Left ventricle myocardium superior (tissue), 1 donor: Measurements from ENCODE around the gene IRGC. TPM values are rescaled to one million over a fixed set of nuclear protein-coding genes. Genes with fewer than 3 reads are reported as not detected.

Experiments used
- ATAC-seq: fragments of 200-7000 bp; cut with Tn5 transposase; one replicate; pipeline ENCODE4 v1.9.1; 2020; ENCODE audit warnings: mild to moderate bottlenecking, moderate library complexity
- DNase-seq: peaks from one replicate; pipeline ENCODE4 v3.0.0-alpha.2; 2020
- intact Hi-C: fragments of 100-400 bp; cut with micrococcal nuclease; formaldehyde crosslinking; loops from one replicate; pipeline ENCODE4 v1.11.0; 2022
- total RNA-seq: library from RNA; stranded (reverse); fragmentation: NEBNext Ultra II Directional; extraction: Animal tissue kit (Norgen Biotek cat#: 25700); gene quantifications from one replicate; pipeline ENCODE4 v1.2.1, GENCODE V29; 2021
- donor health status: DM: no; HTN: yes; CAD: no; lungs with severe emphysema.

The IRGC gene
- total RNA-seq, 1 donor from 2014 or later, result not detected

DNA sequence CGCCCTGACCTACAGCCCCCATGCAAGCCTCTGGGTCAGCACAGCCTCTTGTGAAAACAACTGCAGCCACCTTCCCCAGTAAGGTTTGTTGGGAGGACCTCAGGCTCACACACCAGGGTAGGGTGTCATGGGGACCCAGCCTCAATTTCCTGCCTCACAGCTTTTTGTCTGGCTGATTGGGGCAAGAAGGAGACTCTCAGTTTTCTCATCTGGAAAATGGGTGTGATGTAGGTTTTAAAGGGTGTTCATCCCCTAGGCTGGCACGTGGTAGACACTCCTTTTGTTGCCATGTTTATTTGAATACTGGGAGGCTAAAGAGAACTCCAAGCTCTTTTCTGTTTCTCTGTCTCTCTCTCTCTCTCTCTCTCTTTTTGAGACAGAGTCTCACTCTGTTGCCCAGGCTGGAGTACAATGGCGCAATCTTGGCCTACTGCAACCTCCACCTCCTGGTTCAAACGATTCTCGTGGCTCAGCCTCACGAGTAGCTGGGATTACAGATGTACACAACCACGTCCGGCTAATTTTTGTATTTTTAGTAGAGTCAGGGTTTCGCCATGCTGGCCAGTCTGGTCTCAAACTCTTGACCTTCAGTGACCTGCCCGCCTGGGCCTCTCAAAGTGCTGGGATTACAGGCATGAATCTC, 27.7 kb upstream of the IRGC start:
- DNase-seq (no peak), ATAC-seq (no peak)
- intact Hi-C loops, result no loop called here

DNA sequence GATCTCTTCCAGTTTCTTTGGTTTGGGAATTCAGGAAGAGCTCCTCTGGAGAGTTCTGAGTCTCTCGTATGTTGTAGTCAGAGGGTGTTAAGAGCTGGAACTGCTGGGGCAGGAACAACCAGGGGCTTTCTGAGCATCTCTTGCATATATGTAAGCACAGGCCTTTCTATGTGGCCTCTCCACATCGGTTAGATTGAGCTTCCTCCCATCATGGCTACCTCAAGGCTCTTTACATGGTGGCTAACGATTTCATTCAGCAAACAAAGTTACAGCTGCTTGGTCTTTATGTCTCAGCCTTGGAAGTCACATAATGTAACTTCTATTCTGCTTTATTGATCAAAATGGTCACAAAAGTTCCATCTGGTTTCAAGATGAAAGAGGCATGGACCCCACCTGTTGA, 25.4 kb upstream of the IRGC start:
- DNase-seq (no peak), ATAC-seq (no peak)
- intact Hi-C loops, result no loop called here

DNA sequence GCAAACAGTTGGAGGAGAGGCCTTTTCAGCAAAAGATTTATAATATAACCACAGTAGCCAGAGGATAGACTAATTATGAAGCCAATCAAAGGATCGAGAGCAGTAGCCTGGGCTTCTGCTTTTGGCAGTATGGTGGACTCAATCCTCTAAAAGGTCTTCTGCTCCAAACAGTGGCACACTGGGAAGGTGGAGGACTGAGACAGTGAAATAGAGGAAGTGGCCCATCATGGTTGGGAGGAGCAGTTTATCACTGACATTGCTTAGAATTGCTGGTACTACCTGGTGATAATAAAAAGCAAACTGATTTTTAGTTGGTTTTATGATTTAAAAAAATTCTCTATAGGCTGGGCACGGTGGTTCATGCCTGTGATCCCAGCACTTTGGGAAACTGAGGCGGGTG, 25.0 kb upstream of the IRGC start:
- intact Hi-C loops, result no loop called here
- ATAC-seq, result no peak
- DNase-seq, result no peak

- ATAC-seq, result no peak
- DNase-seq, result no peak
- intact Hi-C loops, result no loop called here
Observed at GRCh38 chr19:43691755-43692154, 24.1 kb upstream of the IRGC start.

GRCh38 chr19:43692385-43692784, 23.5 kb upstream of the IRGC start:
- ATAC-seq (no peak), DNase-seq (no peak)
- intact Hi-C loops, result no loop called here

DNA sequence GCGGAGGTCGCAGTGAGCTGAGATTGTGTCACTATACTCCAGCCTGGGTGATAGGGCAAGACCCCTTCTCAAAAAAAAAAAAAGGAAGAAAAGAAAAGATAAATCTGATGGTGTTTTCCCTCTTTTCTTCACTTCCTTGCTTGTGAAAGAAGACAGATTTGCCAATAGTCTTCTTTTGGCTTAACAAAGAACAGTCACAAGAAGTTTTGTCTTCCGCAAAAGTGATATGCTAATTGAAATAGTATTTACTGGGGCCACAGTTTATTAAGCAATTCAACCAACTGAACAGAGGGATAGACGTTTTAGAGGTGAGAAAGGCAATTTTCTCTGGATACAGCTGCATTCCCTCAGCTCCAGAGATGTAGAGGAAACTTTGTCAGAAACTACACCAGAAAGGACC, 23.0 kb upstream of the IRGC start:
- intact Hi-C loops, result no loop called here
- ATAC-seq (no peak), DNase-seq (no peak)

GRCh38 chr19:43694553-43694952, 21.3 kb upstream of the IRGC start:
- DNase-seq, result no peak
- ATAC-seq, result no peak
- intact Hi-C loops, result no loop called here

GRCh38 chr19:43695985-43696704, 19.7 kb upstream of the IRGC start:
- ATAC-seq, result no peak
- intact Hi-C loops, result no loop called here
- DNase-seq, result no peak

GRCh38 chr19:43697295-43697694, 18.6 kb upstream of the IRGC start:
- intact Hi-C loops, result no loop called here
- DNase-seq (no peak), ATAC-seq (no peak)

- intact Hi-C loops, result no loop called here
- peak; percentile 44 for DNase-seq
- peak; percentile 56 for ATAC-seq
Observed at GRCh38 chr19:43699506-43700394, 16.1 kb upstream of the IRGC start.

DNA sequence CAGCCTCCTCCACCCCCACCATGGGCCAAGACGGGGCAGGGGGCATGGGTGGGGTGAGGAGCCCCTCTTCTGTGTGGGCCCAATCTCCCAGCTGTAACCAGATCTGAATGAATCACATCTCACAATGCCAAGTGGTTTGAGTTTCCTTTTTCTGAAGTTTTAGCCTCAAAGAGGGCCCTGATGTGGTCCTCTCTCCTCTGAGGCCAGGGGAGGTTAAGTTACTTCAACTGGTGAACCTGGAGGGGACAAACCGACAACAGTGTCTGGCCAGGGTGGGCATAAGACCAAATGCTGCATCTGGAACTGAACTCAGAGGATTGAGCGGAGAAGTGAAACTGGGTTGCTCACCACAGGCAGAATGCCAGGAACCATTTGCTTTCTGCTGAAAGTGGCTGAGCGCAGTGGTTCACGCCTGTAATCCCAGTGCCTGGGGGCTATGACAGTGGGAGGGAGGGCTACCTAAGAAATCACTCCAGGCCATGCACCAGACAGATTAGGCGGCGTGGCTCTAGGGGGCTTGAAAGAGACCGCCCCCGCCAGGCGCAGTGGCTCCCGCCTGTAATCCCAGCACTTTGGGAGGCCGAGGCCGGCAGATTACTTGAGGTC, 15.4 kb upstream of the IRGC start:
- DNase-seq (peak; percentile 39), ATAC-seq (peak; percentile 83)
- intact Hi-C loops, result no loop called here

DNA sequence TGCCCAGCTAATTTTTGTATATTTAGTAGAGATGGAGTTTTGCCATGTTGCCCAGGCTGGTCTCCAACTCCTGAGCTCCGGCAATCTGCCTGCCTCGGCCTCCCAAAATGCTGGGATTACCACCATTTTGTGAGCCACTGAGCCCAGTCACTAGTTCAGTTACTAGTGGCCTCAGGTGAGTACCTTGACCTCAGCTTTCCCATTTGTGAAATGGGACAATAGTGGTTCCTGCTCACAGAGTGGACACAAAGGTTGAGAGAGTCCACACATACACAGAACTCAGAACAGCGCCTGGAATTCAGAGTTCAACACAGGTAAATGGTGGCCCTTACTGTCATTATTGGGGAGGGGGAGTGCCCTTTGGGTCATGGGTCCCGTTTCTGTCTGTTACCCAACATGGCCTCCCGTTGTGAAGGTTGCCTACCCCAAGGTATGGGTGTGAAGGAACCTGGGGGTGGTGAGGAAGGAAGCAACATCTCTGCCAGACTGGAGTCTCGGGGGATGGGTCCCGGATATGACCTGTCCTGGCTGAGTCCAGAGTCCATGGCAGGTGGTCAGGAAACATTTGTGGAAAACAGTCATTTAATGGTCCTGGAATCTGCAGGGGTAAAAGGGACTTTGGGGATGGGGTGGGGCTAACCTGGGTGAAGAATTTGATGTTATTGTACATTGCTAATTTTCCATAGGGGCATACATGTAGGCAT, 11.7 kb upstream of the IRGC start:
- DNase-seq, result no peak
- no peak for ATAC-seq
- intact Hi-C loops, result no loop called here

DNA sequence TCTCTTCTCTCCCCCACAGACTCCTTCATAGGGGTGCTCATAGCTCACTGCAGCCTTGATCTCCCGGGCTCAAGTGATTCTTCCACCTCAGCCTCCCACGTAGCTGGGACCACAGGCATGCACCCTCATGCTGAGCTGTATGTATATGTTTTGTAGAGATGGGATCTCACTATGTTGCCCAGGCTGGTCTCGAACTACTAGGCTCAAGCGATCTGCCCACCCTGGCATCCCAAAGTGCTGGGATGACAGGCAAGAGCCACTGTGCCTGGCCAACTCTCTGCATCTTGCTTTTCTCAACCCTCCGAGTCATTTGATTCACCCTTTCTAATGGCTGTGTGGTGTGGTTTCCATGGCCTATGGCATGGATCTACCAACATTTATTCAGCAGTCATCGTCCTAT, 10.1 kb upstream of the IRGC start:
- ATAC-seq (no peak), DNase-seq (no peak)
- intact Hi-C loops, result no loop called here

DNA sequence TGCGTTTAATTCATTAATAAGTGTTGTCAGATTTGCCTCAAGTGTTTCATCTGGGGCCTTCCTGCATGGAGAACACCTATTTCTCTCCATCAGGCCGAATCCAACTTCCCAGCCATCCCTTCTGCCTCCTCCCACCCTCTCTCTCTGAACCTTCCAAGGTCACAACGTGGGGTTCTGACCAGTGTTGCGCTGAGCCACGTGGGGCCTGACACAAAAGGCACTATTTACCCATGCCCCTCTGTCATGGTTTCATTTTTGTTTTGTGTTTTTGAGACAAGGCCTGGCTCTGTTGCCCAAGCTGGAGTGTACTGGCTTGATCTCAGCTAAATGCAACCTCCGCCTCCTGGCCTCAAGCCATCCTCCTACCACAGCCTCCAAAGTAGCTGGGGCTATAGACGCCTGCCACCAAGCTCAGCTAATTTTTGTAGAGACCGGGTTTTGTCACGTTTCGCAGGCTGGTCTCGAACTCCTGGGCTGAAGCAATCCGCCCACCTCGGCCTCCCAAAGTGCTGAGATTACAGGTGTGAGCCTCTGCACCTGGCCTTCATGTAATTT, 8.6 kb upstream of the IRGC start:
- ATAC-seq, result no peak
- intact Hi-C loops, result no loop called here
- DNase-seq, result no peak

DNA sequence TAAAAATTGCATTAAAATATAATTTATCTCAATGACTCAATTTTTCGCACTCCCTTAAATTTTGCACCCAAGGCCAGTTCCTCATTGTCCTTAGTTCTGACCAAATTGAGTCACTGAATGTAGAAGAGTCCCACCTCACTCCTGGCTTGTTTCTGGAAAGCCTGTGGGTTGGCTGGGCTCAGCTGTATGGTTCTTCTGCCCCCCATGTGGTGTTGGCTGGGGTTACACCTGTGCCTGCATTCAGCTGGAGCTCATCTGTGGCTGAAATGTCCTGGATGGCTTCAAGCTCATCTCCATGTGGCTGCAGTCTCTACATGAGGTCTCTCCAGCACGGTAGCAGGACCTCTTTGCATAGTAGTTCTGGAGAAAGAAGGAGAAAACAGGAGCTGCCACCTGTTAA, 7.2 kb upstream of the IRGC start:
- DNase-seq (no peak), ATAC-seq (no peak)
- intact Hi-C loops, result no loop called here

DNA sequence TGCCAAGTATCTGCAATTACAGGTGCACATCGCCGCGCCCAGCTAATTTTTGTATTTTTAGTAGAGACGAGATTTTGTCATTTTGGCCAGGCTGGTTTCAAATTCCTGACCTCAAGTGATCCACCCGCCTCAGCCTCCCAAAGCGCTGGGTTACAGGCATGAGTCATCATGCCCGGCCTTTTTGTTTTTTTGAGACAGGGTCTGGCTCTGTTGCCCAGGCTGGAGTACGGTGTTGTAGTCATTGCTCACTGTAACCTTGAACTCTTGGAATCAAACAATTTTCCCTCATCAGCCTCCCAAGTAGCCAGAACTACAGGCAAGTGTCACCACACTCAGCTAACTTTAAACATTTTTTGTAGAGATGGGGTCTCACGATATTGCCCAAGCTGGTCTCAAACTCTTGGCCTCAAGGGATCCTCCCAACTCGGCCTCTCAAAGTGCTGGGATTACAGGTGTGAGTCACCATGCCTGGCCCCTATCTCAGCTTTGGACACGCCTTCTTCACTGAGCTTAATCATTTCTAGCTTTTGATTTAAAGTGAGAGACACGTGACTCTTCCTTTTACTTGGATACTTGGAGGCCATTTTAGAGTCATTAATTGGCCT, 4.0 kb upstream of the IRGC start:
- ATAC-seq, result no peak
- no peak for DNase-seq

GRCh38 chr19:43713208-43713607, 2.7 kb upstream of the IRGC start:
- no peak for ATAC-seq
- no peak for DNase-seq
- intact Hi-C loops, result no loop called here

More for the DNA sequence above, 4.0 kb upstream of the IRGC start:
- intact Hi-C loops, result no loop called here

DNA sequence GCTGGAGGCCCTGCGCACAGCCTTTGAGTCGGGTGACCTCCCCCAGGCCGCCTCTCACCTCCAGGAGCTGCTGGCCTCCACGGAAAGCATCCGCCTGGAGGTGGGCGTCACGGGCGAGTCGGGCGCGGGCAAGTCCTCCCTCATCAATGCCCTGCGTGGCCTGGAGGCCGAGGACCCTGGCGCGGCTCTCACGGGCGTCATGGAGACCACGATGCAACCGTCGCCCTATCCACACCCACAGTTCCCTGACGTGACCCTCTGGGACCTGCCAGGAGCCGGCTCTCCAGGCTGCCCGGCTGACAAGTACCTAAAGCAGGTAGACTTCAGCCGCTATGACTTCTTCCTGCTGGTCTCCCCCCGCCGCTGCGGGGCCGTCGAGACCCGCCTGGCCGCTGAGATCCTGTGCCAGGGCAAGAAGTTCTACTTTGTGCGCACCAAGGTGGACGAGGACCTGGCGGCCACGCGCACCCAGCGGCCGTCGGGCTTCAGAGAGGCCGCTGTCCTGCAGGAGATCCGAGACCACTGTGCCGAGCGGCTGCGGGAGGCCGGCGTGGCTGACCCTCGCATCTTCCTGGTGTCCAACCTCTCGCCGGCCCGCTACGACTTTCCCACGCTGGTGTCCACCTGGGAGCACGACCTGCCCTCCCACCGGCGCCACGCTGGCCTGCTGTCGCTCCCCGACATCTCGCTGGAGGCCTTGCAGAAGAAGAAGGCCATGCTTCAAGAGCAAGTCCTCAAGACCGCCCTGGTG, 2.9 kb downstream of the IRGC start:
- ATAC-seq (no peak), DNase-seq (no peak)
- intact Hi-C loops, result no loop called here
